ENCODE data around the gene RPL10A. TPM values are rescaled to one million over a fixed set of nuclear protein-coding genes. Genes with fewer than 3 reads are reported as not detected.

Gene RPL10A
- total RNA-seq, 2 experiments from 2014 or later = 2,437 to 2,507 TPM

GRCh38 chr6:35480176-35480575 lies 12.0 kb downstream of the RPL10A start:
- Mint-ChIP-seq H3K4me1 (ENCODE audit: low read depth) (no peaks in the 10 kb centered on the region), H3K4me3 (no peak overlapping the region), H3K36me3 (ENCODE audit: low read depth) (no peaks in the 10 kb centered on the region), H3K27me3 (ENCODE audit: low read depth) (no peaks in the 10 kb centered on the region), H3K27ac (no peak overlapping the region), H3K9me3 (no peaks in the 10 kb centered on the region)
- no peak for DNase-seq
- CTCF ChIA-PET = interaction anchor here (1.3 to 1.4 kb wide), 2 partner anchors 15 to 72 kb away, joined by 4 read pairs; no protein-coding TSS in a partner anchor
- intact Hi-C loops (cut with micrococcal nuclease) = no loop called here

- no peak overlapping the region for H3K27ac Mint-ChIP-seq
- H3K36me3 Mint-ChIP-seq (ENCODE audit: low read depth) = no peaks in the 10 kb centered on the region
- H3K9me3 Mint-ChIP-seq = no peaks in the 10 kb centered on the region
- no peak for DNase-seq
- no peaks in the 10 kb centered on the region for H3K27me3 Mint-ChIP-seq (ENCODE audit: low read depth)
- intact Hi-C loops (cut with micrococcal nuclease) = no loop called here
- no peaks in the 10 kb centered on the region for H3K4me1 Mint-ChIP-seq (ENCODE audit: low read depth)
- CTCF ChIA-PET = interaction anchor here (1.3 to 1.4 kb wide), 2 partner anchors 13 to 71 kb away, joined by 4 to 6 read pairs; partner anchors contain the start of gene RPL10A
- no peak overlapping the region for H3K4me3 Mint-ChIP-seq
Observed at GRCh38 chr6:35481226-35481625, 13.0 kb downstream of the RPL10A start.

GRCh38 chr6:35483062-35483461 lies 14.9 kb downstream of the RPL10A start:
- Mint-ChIP-seq H3K4me1 (ENCODE audit: low read depth) (peaks cover 2% of the 10 kb centered on the region), H3K9me3 (no peaks in the 10 kb centered on the region), H3K4me3 (no peak overlapping the region), H3K27ac (no peak overlapping the region), H3K27me3 (ENCODE audit: low read depth) (no peaks in the 10 kb centered on the region), H3K36me3 (ENCODE audit: low read depth) (no peaks in the 10 kb centered on the region)
- DNase-seq = no peak
- CTCF ChIA-PET = interaction anchor here (0.7 kb wide), 1 partner anchor 21 kb away, joined by 3 read pairs; no protein-coding TSS in a partner anchor
- intact Hi-C loops (cut with micrococcal nuclease) = no loop called here

DNA sequence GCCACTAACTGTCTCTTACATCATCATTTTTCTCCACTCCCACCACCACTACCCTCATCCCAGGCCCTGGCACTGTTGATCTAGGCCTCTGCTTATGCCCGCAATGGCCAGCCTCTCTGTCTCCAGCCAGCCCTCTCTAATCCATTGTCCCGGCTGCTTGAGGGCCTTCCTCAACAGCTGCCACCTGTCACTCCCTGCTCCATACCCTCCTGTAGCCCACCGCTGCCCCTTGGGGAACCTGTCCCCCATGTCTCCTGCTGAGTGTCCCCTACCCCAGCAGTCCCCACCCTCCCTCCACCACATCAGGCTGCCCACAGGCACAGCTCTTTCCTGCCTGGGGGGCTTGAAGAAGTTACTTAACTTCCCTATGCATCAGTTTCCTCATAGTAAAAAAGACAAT lies 15.3 kb downstream of the RPL10A start:
- Mint-ChIP-seq H3K9me3 (no peaks in the 10 kb centered on the region), H3K27ac (no peak overlapping the region), H3K4me3 (no peak overlapping the region), H3K36me3 (ENCODE audit: low read depth) (no peaks in the 10 kb centered on the region), H3K4me1 (ENCODE audit: low read depth) (peaks cover 3% of the 10 kb centered on the region), H3K27me3 (ENCODE audit: low read depth) (no peaks in the 10 kb centered on the region)
- intact Hi-C loops (cut with micrococcal nuclease) = no loop called here
- CTCF ChIA-PET = no interaction called here
- no peak for DNase-seq

- Mint-ChIP-seq H3K9me3 (no peaks in the 10 kb centered on the region), H3K4me3 (no peak overlapping the region), H3K36me3 (ENCODE audit: low read depth) (no peaks in the 10 kb centered on the region), H3K27me3 (ENCODE audit: low read depth) (no peaks in the 10 kb centered on the region), H3K4me1 (ENCODE audit: low read depth) (peaks cover 3% of the 10 kb centered on the region), H3K27ac (no peak overlapping the region)
- intact Hi-C loops (cut with micrococcal nuclease) = no loop called here
- CTCF ChIA-PET = no interaction called here
- no peak for DNase-seq
Observed at GRCh38 chr6:35483893-35484645, 15.9 kb downstream of the RPL10A start.

DNA sequence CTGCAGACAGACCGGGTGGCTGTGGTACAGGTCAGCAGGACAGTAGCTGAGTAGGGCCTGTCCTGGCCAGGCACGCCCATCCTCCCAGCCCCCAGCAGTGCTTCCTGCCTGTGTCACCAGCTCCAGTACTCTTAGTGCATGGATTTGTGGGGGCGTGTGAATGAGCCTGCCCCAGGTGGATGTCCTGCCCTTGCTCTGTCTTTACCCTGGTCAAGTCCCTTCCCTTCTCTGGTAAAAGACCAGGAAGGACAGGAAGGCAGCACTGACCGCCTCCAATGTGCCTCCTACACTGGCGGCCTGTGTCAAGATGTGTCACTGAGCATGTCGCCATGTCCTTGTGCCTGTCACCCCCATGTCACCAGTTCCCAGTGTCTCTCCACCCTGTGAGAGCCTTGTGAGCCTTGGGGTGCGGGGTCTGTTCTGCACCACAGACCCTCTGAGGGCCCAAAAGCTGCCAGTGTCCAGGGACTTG lies 16.8 kb downstream of the RPL10A start:
- intact Hi-C loops (cut with micrococcal nuclease) = no loop called here
- CTCF ChIA-PET = no interaction called here
- Mint-ChIP-seq H3K4me1 (ENCODE audit: low read depth) (peaks cover 3% of the 10 kb centered on the region), H3K9me3 (no peaks in the 10 kb centered on the region), H3K27ac (no peak overlapping the region), H3K36me3 (ENCODE audit: low read depth) (no peaks in the 10 kb centered on the region), H3K27me3 (ENCODE audit: low read depth) (no peaks in the 10 kb centered on the region), H3K4me3 (no peak overlapping the region)
- no peak for DNase-seq

DNA sequence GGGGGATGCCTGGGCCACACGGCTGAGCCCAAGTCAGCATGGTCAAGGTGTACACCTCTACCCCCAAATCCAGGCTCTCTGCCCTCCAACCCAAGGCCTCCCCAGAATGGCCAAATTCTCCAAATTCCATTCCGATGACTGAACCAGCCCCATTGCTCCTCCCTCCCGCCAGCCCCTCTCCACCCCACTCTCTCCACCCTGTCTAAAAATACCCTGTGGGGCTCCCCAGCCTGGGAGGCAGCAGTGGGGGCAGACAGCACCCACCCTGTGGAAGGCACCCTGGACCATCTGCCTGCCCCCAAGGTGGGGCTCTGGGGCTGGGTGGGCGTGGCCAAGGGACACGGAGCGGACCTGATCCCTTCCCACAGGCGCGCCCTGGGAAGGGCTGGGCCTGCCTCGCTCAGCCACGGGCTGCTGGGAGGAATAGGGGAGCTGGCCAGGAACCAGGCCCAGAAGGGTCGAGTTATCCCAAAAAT lies 17.2 kb downstream of the RPL10A start:
- H3K4me3 Mint-ChIP-seq = no peak overlapping the region
- DNase-seq = no peak
- H3K9me3 Mint-ChIP-seq = no peaks in the 10 kb centered on the region
- no peaks in the 10 kb centered on the region for H3K27me3 Mint-ChIP-seq (ENCODE audit: low read depth)
- H3K36me3 Mint-ChIP-seq (ENCODE audit: low read depth) = no peaks in the 10 kb centered on the region
- H3K4me1 Mint-ChIP-seq (ENCODE audit: low read depth) = peaks cover 3% of the 10 kb centered on the region
- intact Hi-C loops (cut with micrococcal nuclease) = no loop called here
- no peak overlapping the region for H3K27ac Mint-ChIP-seq
- CTCF ChIA-PET = interaction anchor here (0.5 kb wide), 1 partner anchor 13 kb away, joined by 5 read pairs; no protein-coding TSS in a partner anchor

GRCh38 chr6:35486005-35486925 lies 18.1 kb downstream of the RPL10A start:
- H3K36me3 Mint-ChIP-seq (ENCODE audit: low read depth) = no peaks in the 10 kb centered on the region
- intact Hi-C loops (cut with micrococcal nuclease) = no loop called here
- no peaks in the 10 kb centered on the region for H3K9me3 Mint-ChIP-seq
- no peaks in the 10 kb centered on the region for H3K27me3 Mint-ChIP-seq (ENCODE audit: low read depth)
- no peak for DNase-seq
- peaks cover 3% of the 10 kb centered on the region for H3K4me1 Mint-ChIP-seq (ENCODE audit: low read depth)
- CTCF ChIA-PET = interaction anchor here (0.5 kb wide), 1 partner anchor 13 kb away, joined by 5 read pairs; no protein-coding TSS in a partner anchor
- no peak overlapping the region for H3K4me3 Mint-ChIP-seq
- H3K27ac Mint-ChIP-seq = no peak overlapping the region

DNA sequence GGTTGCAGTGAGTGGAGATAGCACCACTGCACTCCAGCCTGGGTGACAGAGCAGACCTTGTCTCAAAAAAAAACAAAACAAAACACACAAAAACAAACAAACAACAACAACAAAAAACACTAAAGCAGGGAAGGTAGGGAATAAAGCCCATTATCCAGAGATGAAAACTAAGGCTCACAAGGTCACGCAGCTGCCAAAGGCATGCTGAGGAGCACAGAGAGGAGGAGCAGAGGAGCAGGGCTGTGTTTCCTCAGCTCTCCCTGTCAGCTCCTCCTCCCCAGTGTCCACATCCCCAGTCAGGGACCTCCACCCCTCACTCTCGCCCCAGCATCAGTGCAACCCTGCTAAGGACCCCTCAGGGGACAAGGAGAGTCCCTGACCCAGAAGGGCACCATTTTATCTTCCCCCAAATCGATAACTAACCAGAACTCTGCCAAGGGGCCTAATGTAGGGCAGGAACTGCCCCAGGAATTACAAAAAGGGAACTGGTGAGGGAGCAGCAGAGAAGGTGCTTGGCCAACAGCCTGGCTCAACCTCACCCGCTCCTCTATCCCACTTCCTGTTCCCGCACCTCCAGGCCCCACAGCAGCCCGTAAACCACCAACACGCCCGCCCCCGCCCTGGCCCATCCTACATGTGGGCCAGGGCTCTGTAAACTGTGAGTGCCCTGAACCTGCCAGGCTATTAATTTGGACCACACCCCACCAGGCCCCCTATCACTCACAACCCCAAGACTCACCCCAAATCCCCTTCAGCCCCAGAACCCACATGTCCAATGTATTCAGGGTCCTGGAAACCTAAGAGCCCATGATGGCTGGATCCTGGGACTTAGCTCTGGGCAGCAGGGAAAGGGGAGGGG lies 19.7 kb downstream of the RPL10A start:
- CTCF ChIA-PET = no interaction called here
- DNase-seq = no peak
- intact Hi-C loops (cut with micrococcal nuclease) = no loop called here

GRCh38 chr6:35488517-35488862 lies 20.3 kb downstream of the RPL10A start:
- Mint-ChIP-seq H3K27me3 (ENCODE audit: low read depth) (no peaks in the 10 kb centered on the region), H3K9me3 (no peaks in the 10 kb centered on the region), H3K4me1 (ENCODE audit: low read depth) (peaks cover 3% of the 10 kb centered on the region), H3K36me3 (ENCODE audit: low read depth) (no peaks in the 10 kb centered on the region), H3K27ac (no peak overlapping the region), H3K4me3 (no peak overlapping the region)
- CTCF ChIA-PET = no interaction called here
- intact Hi-C loops (cut with micrococcal nuclease) = no loop called here
- DNase-seq = no peak

More for the DNA sequence above, 19.7 kb downstream of the RPL10A start:
- Mint-ChIP-seq H3K4me1 (ENCODE audit: low read depth) (peaks cover 3% of the 10 kb centered on the region), H3K9me3 (no peaks in the 10 kb centered on the region), H3K36me3 (ENCODE audit: low read depth) (no peaks in the 10 kb centered on the region), H3K4me3 (no peak overlapping the region), H3K27me3 (ENCODE audit: low read depth) (no peaks in the 10 kb centered on the region), H3K27ac (no peak overlapping the region)

GRCh38 chr6:35489066-35489465 lies 20.9 kb downstream of the RPL10A start:
- CTCF ChIA-PET = no interaction called here
- intact Hi-C loops (cut with micrococcal nuclease) = no loop called here
- Mint-ChIP-seq H3K27me3 (ENCODE audit: low read depth) (no peaks in the 10 kb centered on the region), H3K36me3 (ENCODE audit: low read depth) (no peaks in the 10 kb centered on the region), H3K4me3 (no peak overlapping the region), H3K9me3 (no peaks in the 10 kb centered on the region), H3K4me1 (ENCODE audit: low read depth) (peaks cover 5% of the 10 kb centered on the region), H3K27ac (no peak overlapping the region)
- DNase-seq = no peak
